DOHH2 (cell line): ENCODE data around the gene COL4A2.

Experiments used
- EZH2phosphoT487 ChIP-seq: fragments of 200-600 bp; sonication (generic); IDR thresholded peaks from 2 replicates; pipeline ENCODE4 v1.6.1; 2017; ENCODE audit warnings: borderline replicate concordance, mild to moderate bottlenecking, antibody characterized with exemption, low read length, moderate library complexity, mixed read lengths
- TF ChIP-seq, protein P1 (sequence below): fragments of 200-600 bp; sonication (generic); IDR thresholded peaks from one replicate; pipeline ENCODE4 v1.5.1; 2014; ENCODE audit warnings: antibody characterized with exemption, mild to moderate bottlenecking, low read depth, low read length; ENCODE audit not compliant: poor library complexity, severe bottlenecking

DNA sequence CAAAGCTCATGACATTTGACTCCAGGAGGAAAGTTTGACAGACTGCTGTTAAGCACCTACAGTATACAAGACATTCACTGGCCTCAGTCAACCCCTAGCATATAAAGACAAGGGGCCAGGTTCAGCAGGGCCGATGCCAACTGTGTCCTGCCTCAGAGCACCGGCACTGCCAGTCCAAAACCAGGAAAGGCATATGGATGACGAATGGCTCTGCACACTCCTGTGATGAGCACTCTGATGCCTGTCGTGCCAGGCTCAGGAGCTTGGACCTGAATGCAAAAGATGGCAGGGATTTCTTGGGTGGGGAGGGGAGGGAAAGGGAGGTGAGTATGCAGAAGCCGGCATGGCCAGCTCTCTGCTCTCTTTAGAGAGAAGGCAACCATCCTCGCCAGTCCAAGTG is 39.0 kb upstream of the COL4A2 start:
- TF ChIP-seq, protein P1, sequence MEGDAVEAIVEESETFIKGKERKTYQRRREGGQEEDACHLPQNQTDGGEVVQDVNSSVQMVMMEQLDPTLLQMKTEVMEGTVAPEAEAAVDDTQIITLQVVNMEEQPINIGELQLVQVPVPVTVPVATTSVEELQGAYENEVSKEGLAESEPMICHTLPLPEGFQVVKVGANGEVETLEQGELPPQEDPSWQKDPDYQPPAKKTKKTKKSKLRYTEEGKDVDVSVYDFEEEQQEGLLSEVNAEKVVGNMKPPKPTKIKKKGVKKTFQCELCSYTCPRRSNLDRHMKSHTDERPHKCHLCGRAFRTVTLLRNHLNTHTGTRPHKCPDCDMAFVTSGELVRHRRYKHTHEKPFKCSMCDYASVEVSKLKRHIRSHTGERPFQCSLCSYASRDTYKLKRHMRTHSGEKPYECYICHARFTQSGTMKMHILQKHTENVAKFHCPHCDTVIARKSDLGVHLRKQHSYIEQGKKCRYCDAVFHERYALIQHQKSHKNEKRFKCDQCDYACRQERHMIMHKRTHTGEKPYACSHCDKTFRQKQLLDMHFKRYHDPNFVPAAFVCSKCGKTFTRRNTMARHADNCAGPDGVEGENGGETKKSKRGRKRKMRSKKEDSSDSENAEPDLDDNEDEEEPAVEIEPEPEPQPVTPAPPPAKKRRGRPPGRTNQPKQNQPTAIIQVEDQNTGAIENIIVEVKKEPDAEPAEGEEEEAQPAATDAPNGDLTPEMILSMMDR: no peak
- TF ChIP-seq EZH2phosphoT487: no peak
